MG63 (cell line): ENCODE measurements around the gene OSTM1. TPM values are rescaled to one million over a fixed set of nuclear protein-coding genes. Genes with fewer than 3 reads are reported as not detected.
"Not testable (repeated sequence)": the region's sequence is repeated elsewhere in the genome, so short reads cannot be mapped to it uniquely, and the experiment has no call there.

Experiments
- DNase-seq: peaks from one replicate; pipeline ENCODE4 v3.0.0-alpha.2; 2020
- H3K27me3 ChIP-seq: fragments of 250-450 bp; sonication (Bioruptor Pico); 2 replicates; pipeline ENCODE4 v1.5.1; 2020; ENCODE audit warnings: mild to moderate bottlenecking, moderate library complexity
- H3K36me3 ChIP-seq: fragments of 250-450 bp; sonication (Bioruptor Pico); 2 replicates; pipeline ENCODE4 v1.5.1; 2020; ENCODE audit warnings: mild to moderate bottlenecking, moderate library complexity
- H3K4me3 ChIP-seq: fragments of 250-450 bp; sonication (Bioruptor Pico); 2 replicates; pipeline ENCODE4 v1.5.1; 2020; ENCODE audit warnings: mild to moderate bottlenecking, moderate library complexity
- H3K9me3 ChIP-seq: fragments of 250-450 bp; sonication (Bioruptor Pico); 2 replicates; pipeline ENCODE4 v1.5.1; 2020; ENCODE audit warnings: mild to moderate bottlenecking, moderate library complexity
- total RNA-seq: library from RNA; depleted of rRNA; stranded (reverse); fragments of >200 nt; shearing (Covaris generic); gene quantifications from 2 replicates; pipeline ENCODE4 v1.2.3, GENCODE V29; 2014; ENCODE audit warnings: low replicate concordance

The OSTM1 gene
- total RNA-seq, 1 experiment from 2014 or later = 21.5 TPM

DNA sequence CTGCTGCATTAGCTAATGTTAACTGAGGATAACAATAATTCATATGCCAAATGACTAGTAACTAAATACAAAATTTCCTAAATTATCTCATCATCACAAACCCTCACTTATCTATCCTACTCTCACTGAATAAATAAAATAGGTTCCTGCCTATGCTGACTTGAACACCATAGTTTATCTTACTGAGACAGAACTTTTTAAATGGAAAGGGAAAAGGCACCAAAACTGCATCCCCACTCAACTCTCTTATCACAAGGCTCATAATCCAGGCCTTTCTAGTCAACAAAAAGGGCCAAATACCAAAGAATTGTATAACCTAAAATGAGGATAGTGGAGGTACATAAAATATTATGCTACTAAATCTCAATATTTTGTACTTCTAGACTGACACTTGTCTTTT is 23.1 kb downstream of the OSTM1 start:
- Histone ChIP-seq H3K4me3 (no peak overlapping the region), H3K36me3 (peaks cover 5% of the 10 kb centered on the region; the same call in 1 of the 2 replicates), H3K9me3 (no peaks in the 10 kb centered on the region), H3K27me3 (no peaks in the 10 kb centered on the region)
- no peak for DNase-seq

DNA sequence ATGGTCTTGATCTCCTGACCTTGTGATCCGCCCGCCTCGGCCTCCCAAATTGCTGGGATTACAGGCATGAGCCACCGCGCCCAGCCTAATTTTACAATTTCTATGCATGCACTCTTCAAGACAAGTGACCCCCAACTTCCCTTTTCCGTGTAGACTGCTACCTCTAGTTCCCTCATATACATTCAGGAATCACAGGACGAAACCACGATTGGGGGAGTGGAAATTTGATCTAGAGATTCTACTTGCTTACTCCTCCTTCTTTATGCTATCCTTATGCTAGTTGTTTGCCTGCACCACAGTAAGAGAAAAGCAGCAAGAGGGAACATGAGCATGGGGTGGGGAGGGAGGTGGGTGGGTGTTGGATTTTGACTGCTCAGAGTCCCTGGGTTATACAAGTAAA is 34.9 kb downstream of the OSTM1 start:
- Histone ChIP-seq H3K4me3 (no peak overlapping the region), H3K9me3 (no peaks in the 10 kb centered on the region), H3K36me3 (peaks cover 5% of the 10 kb centered on the region), H3K27me3 (no peaks in the 10 kb centered on the region)
- DNase-seq = no peak

DNA sequence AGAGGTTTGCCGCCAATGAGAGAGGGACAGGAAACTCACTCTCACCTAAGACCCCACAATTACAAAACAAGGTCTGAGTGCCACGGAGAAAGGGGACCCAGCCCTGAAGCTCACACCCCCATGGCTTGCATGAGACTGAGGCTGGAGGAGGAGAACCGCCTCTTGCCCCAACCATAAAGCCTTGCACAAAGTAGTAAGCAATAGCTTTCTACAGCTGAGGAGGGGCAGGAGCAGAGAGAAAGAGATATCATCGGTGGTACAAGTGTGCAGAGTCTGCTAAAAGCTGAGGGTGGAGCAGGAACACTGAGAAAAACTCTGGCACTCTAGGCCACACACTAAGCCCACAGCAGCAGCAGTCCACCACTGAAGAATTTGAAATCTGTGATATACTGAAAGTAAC is 37.7 kb downstream of the OSTM1 start:
- Histone ChIP-seq H3K36me3 (peaks cover 5% of the 10 kb centered on the region), H3K27me3 (no peaks in the 10 kb centered on the region), H3K9me3 (no peaks in the 10 kb centered on the region), H3K4me3 (no peak overlapping the region)
- no peak for DNase-seq

DNA sequence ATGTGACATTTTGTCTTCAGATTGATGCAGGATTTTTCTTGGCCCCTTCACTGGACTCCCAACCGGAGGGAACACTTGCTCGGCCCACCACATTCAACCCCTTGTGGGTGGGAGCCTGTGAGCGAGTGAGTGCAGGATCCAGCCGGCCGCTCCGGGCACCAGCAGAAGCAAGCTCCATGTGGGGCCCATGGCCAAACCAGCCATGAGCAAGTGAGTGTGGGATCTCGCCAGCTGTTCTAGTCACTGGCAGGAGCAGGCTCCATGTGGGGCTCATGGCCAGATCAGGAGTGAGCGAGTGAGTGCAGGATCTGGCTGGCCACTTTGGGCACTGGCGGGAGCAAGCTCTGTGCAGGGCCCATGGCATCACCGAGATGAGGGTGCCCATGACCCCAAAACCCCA is 42.6 kb downstream of the OSTM1 start:
- H3K27me3 ChIP-seq = no peaks in the 10 kb centered on the region
- H3K36me3 ChIP-seq = no peaks in the 10 kb centered on the region
- H3K9me3 ChIP-seq = no peaks in the 10 kb centered on the region
- no peak overlapping the region for H3K4me3 ChIP-seq
- peak; percentile 16 for DNase-seq

DNA sequence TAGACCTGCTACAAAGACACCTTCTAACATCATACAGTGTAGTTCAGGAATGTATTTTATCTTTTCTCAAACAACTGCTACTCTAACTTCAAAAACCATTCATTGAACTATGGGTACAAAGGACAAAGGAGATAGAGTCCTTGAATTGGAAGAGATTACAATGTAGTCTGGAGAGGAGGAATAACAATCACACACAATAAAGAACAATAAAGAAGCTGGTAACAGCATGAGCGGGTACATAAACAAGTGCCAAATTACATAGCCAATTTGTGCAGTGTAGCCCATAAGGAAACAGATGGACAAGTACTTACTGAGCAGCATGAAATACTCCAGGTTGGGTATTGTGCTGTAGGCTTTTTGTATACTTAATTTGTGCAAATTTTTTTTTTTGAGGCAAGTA is 44.3 kb downstream of the OSTM1 start:
- no peaks in the 10 kb centered on the region for H3K36me3 ChIP-seq
- no peaks in the 10 kb centered on the region for H3K27me3 ChIP-seq
- H3K4me3 ChIP-seq = no peak overlapping the region
- H3K9me3 ChIP-seq = no peaks in the 10 kb centered on the region
- no peak for DNase-seq

DNA sequence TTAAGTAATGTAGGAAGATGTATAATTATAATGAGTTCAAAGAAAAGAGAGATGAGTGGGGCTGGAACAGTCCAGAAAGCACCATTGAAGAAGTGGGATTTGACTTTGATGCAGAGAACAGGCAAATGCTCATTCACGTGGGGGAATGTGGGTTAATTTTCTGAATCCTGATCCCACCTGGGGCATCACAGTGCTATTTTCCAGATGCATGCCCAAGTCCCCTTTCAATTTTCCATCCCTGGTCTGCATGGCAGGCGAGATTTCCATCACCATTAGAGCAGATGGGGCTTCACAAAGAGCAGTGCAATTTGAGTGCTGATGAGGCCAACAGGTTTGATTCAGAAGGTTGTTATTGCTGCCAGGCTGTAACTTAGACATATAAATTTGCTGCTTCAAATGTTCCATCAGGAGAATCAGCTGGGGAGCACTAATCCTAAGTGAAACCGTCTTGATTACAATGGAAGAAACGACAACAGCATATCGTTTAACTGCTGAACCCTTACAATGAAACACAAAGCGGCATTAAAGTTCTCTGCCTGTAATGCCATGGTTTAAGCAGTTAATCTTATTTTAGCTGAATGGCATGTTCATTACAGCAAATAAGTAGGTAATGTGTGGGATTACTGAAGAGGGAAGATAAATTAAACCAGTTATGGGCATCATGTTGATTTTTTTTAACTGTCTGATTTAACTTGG is 45.2 kb downstream of the OSTM1 start:
- Histone ChIP-seq H3K27me3 (no peaks in the 10 kb centered on the region), H3K9me3 (no peaks in the 10 kb centered on the region), H3K36me3 (no peaks in the 10 kb centered on the region), H3K4me3 (no peak overlapping the region)
- DNase-seq = no peak

DNA sequence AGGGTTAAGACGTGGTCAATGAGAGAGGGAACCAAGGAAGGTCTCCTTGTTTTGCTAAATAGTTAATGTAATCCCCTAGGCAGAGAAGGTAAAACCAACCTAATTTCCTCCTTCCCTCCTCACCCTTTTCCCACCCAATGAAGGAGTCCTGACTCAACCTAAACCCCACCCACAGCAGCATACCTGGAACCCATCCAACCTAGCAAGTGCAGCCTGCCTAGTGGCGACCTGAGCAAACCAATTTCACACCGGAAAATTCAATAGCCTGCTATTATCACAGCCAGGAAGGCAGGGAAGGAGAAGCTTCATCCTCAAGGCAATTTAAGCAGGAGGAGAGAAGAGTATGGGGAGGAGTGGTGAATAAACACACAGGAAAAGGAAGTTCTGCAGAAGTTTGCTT is 46.9 kb downstream of the OSTM1 start:
- DNase-seq = peak; percentile 8
- Histone ChIP-seq H3K27me3 (no peaks in the 10 kb centered on the region), H3K36me3 (no peaks in the 10 kb centered on the region), H3K4me3 (no peak overlapping the region), H3K9me3 (no peaks in the 10 kb centered on the region)

DNA sequence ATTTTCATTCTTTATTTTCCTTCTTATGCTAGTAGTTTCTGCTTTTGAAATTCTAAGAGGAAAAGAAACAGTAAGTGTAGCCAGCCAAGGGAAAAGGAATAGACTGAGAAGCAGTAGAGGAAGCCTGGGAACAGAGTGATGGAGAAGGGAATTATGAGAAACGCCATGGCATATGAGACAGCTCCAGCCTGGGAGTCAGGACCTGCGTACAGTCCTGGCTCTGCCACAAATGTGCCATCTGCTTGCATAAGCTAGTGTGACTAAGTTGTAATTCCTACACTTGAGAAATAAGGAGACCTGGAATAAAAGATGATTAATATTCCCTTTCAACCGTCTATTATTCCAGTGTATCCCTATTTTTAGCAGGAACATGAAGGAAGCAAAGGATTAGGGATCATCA is 47.5 kb downstream of the OSTM1 start:
- Histone ChIP-seq H3K4me3 (no peak overlapping the region), H3K36me3 (no peaks in the 10 kb centered on the region), H3K27me3 (no peaks in the 10 kb centered on the region), H3K9me3 (no peaks in the 10 kb centered on the region)
- DNase-seq = no peak

DNA sequence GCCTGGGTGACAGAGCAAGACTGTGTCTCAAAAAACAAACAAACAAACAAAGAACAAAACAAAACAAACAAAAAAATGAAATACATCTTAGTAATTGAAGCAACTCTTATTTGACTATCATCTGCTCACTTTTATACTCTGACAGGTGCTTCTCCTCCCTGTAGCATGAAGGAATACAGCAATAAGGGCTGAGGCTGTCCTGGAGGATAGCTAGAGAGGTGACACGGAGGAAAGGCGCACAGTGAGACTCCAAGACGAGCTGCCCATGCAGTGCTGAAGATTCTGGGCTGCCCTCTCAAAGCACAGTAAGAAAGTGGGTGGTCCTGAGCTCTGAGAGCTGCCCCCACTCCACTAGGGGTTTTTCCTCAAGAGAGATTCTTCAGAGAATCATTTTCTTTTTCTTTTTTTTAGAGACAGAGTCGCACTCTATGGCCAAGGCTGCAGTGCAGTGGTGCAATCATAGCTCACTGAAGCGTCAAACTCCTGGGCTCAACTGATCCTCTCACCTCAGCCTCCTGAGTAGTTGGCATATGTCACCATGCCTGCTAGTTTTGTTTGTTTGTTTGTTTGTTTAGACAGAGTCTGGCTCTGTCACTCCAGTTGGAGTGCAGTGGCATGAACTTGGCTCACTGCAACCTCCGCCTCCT is 50.0 kb downstream of the OSTM1 start:
- Histone ChIP-seq H3K36me3 (no peaks in the 10 kb centered on the region), H3K4me3 (no peak overlapping the region), H3K9me3 (no peaks in the 10 kb centered on the region), H3K27me3 (no peaks in the 10 kb centered on the region)
- DNase-seq = no peak

DNA sequence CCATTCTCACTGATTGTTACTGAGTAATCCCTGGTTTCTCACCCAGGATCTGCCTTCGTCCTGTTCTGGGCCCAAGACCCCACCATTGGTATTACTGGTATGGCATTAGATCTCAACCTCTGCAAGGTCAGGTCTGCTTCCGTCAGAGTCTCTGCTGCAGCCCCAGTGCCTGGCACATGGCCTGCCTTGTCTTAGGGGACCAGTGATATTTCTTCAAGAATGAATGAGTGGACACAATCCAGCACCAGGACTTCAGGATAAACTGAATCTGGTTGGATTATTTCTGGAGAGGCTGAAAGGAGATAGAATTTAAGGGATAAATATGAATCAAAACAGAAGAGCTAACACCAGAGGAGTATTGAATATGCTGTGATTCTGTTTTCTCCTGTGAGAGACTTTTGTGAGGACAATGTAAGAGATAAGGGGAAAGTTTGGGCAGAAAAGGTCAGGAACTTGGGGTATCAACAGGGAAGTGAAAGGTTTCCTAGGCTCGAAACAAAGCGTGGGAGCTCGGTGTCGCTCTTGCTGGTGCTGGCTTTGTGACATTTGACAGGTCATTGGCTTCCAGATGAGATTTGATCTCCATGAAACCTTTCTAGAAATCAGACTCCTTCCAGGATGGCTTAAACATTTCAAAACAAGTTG is 53.9 kb downstream of the OSTM1 start:
- Histone ChIP-seq H3K9me3 (peaks cover 4% of the 10 kb centered on the region), H3K4me3 (no peak overlapping the region), H3K27me3 (no peaks in the 10 kb centered on the region), H3K36me3 (no peaks in the 10 kb centered on the region)
- DNase-seq = no peak

DNA sequence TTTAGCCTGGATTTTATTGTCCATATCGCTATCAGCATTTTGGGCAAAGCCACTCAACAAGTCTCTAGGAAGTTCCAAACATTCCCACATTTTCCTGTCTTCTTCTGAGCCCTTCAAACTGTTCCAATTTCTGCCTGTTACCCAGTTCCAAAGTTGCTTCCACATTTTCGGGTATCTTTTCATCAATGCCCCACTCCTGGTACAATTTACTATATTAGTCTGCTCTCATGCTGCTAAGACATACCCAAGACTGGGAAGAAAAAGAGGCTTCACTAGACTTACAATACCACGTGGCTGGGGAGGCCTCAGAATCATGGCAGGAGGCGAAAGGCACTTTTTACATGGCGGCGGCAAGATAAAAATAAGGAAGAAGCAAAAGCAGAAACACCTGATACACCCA is 58.3 kb downstream of the OSTM1 start:
- not testable (repeated sequence) for DNase-seq, H3K27me3 ChIP-seq, H3K4me3 ChIP-seq, H3K36me3 ChIP-seq, H3K9me3 ChIP-seq

DNA sequence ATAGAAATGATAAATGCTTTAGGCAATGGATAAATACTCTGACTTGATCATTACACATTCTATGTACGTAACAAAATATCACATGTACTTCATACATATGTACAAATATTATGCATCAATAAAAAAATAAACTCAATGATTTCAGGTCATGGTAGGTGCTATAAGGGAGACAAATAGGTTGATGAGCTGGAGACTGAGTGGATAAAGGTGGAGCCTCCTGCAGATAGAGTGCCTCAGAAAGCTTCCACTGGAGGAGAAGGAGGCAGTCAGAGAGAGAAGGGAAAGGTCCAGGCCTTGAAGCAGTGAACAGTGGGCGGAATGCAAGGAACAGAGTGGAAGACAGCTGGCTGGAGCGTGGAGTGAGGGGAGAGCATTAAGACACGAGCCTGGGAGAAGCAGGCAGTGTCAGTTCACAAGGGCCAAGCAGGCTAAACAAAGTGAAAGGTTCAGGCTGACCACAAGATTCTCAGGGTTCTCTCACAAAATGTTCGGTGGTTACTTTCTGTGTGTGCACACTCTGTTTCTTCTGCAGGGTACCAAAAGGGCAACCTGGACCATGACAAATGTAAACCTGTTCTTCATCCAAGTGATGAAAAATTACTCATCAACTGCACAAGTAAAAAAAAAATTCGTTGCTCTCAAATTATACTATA is 60.6 kb downstream of the OSTM1 start:
- Histone ChIP-seq H3K9me3 (peaks cover 13% of the 10 kb centered on the region), H3K4me3 (no peak overlapping the region), H3K27me3 (no peaks in the 10 kb centered on the region), H3K36me3 (no peaks in the 10 kb centered on the region)
- no peak for DNase-seq

DNA sequence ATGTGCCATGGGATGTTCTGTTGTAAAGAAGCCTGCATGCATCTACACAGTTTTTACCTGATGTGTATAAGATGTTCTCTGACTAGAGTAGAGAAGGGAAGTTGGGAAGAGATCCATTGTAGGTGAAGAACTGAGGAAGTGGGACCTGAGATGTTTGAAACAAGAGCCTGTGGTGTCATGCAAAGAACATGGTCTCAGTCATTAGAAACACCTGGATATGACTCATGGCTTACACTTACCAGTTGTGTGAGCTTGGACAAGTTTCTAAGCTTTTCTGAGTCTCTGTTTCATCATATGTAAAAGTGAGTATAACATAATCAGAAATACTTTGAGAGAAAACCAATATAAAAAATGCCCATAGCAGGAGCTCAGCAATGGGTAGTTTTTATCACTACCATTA is 64.6 kb downstream of the OSTM1 start:
- H3K4me3 ChIP-seq = no peak overlapping the region
- H3K36me3 ChIP-seq = no peaks in the 10 kb centered on the region
- no peak for DNase-seq
- no peaks in the 10 kb centered on the region for H3K27me3 ChIP-seq
- H3K9me3 ChIP-seq = peaks cover 9% of the 10 kb centered on the region

DNA sequence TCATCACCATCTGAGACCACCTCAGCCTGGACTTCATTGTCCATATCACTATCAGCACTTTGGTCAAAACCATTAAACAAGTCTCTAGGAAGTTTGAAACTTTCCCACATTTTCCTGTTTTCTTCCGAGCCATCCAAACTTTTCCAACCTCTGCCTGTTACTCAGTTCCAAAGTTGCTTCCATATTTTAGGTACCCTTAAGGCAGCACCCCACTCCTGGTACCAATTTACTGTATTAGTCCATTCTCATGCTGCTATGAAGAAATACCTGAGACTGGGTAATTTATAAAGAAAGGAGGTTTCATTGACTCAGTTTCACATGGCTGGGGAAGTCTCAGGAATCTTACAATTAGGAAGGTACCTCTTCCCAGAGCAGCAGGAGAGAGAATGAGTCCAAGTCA is 65.3 kb downstream of the OSTM1 start:
- not testable (repeated sequence) for H3K9me3 ChIP-seq, H3K4me3 ChIP-seq, H3K36me3 ChIP-seq, H3K27me3 ChIP-seq, DNase-seq

DNA sequence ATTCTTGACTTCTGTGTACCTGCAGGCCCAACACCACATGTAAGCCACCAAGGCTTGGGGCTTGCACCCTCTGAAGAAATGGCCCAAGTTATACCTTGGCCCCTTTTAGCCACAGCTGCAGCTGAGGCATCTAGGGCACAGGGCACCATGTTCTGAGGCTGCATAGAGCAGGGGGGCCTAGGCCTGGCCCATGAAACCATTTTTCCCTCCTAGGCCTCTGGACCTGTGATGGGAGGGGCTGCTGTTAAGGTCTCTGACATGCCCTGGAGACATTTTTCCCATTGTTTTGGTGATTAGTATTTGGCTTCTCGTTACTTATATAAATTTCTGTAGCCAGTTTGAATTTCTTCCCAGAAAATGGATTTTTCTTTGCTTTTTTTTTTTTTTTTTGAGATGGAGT is 66.2 kb downstream of the OSTM1 start:
- Histone ChIP-seq H3K27me3 (no peaks in the 10 kb centered on the region), H3K4me3 (no peak overlapping the region), H3K9me3 (peaks cover 9% of the 10 kb centered on the region), H3K36me3 (no peaks in the 10 kb centered on the region)
- no peak for DNase-seq

DNA sequence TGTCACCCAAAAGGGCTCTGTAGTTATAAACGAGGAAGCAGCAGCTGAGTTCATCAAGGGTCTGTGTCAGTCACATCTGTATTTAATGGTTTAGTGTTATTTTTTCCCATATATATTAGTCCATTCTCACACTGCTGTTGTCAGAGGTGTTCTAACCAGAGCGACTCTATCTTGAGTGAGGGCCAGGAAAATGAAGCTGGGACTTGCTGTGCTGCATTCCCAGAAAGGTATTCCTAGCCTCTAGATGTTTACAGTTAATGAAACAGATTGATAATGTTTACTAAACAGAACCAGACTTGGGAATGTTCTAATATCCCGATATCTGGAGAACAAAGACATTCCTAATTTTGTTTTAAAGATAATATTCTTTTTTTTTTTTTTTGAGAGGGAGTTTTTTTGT is 68.6 kb downstream of the OSTM1 start:
- no peaks in the 10 kb centered on the region for H3K27me3 ChIP-seq
- no peak for DNase-seq
- H3K36me3 ChIP-seq = no peaks in the 10 kb centered on the region
- H3K4me3 ChIP-seq = no peak overlapping the region
- peaks cover 9% of the 10 kb centered on the region for H3K9me3 ChIP-seq

DNA sequence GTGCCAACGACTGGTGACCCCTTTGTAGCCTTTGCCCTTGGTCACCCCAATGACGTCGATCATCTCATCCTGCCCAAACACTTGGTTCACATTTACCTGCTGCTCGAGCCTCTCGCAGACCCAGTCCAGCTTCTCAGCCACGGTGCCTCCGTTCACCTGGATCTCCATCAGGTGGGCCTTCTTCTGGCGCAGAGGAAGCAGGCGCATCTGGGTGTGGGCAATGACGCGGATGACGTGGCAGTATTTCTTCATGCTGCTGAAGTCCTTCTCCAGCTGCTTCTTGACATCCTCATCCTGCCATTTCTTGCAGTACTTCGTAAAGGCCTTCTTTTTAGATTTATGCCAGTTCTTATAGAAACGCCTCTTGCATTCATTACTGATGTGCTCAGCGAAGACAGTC is 69.7 kb downstream of the OSTM1 start:
- Histone ChIP-seq H3K36me3 (no peaks in the 10 kb centered on the region), H3K27me3 (no peaks in the 10 kb centered on the region), H3K4me3 (no peak overlapping the region), H3K9me3 (peaks cover 9% of the 10 kb centered on the region)
- DNase-seq = no peak
